GM06990 (cell line): Measurements from ENCODE around the gene LRCH1.

Experiments used
- DNase-seq: peaks from one replicate; pipeline ENCODE4 v3.0.0-alpha.2; 2011; ENCODE audit not compliant: insufficient read length; ENCODE audit errors: extremely low read depth
- H3K27me3 ChIP-seq: replicated peaks from 2 replicates; pipeline ENCODE4 v1.6.0; 2011; ENCODE audit warnings: low read length; ENCODE audit not compliant: control insufficient read depth, insufficient read depth
- H3K36me3 ChIP-seq: 2 replicates; pipeline ENCODE4 v1.5.1; 2011; ENCODE audit warnings: low read length; ENCODE audit not compliant: control insufficient read depth, insufficient read depth
- H3K4me3 ChIP-seq: replicated peaks from 2 replicates; pipeline ENCODE4 v1.5.1; 2011; ENCODE audit warnings: low read depth, mild to moderate bottlenecking, control low read depth, low read length
- CTCF ChIP-seq: IDR thresholded peaks from 2 replicates; pipeline ENCODE4 v1.5.1; 2011; ENCODE audit warnings: low read length, control low read depth, mild to moderate bottlenecking, inconsistent platforms; ENCODE audit not compliant: insufficient read depth, poor library complexity, severe bottlenecking

LRCH1 gene

GRCh38 chr13:46778095-46778494 is 225.1 kb downstream of the LRCH1 start:
- TF ChIP-seq CTCF, result no peak
- no peaks in the 10 kb centered on the region for H3K27me3 ChIP-seq
- no peak overlapping the region for H3K4me3 ChIP-seq
- DNase-seq, result no peak
- no peaks in the 10 kb centered on the region; the same call in 1 of the 2 replicates for H3K36me3 ChIP-seq

GRCh38 chr13:46778890-46779289 is 225.9 kb downstream of the LRCH1 start:
- H3K27me3 ChIP-seq, result no peaks in the 10 kb centered on the region
- H3K4me3 ChIP-seq, result no peak overlapping the region
- TF ChIP-seq CTCF, result no peak
- no peak for DNase-seq
- H3K36me3 ChIP-seq, result no peaks in the 10 kb centered on the region; the same call in 1 of the 2 replicates

- no peak for DNase-seq
- peaks cover 2% of the 10 kb centered on the region for H3K36me3 ChIP-seq
Observed at GRCh38 chr13:46782066-46782465, 229.1 kb downstream of the LRCH1 start.

GRCh38 chr13:46782691-46783090 is 229.7 kb downstream of the LRCH1 start:
- Histone ChIP-seq H3K4me3 (no peak overlapping the region), H3K27me3 (no peaks in the 10 kb centered on the region), H3K36me3 (peaks cover 2% of the 10 kb centered on the region)
- no peak for TF ChIP-seq CTCF
- DNase-seq, result no peak

More at GRCh38 chr13:46782066-46782465, 229.1 kb downstream of the LRCH1 start:
- no peaks in the 10 kb centered on the region for H3K27me3 ChIP-seq
- no peak overlapping the region for H3K4me3 ChIP-seq
- no peak for TF ChIP-seq CTCF

- no peaks in the 10 kb centered on the region for H3K27me3 ChIP-seq
- peaks cover 2% of the 10 kb centered on the region for H3K36me3 ChIP-seq
- no peak for TF ChIP-seq CTCF
- DNase-seq, result no peak
- H3K4me3 ChIP-seq, result no peak overlapping the region
Observed at GRCh38 chr13:46783504-46783903, 230.5 kb downstream of the LRCH1 start.

- H3K27me3 ChIP-seq, result no peaks in the 10 kb centered on the region
- DNase-seq, result no peak
- peaks cover 3% of the 10 kb centered on the region; the same call in 1 of the 2 replicates for H3K36me3 ChIP-seq
- TF ChIP-seq CTCF, result no peak
- no peak overlapping the region; the same call in 1 of the 2 replicates for H3K4me3 ChIP-seq
Observed at GRCh38 chr13:46795321-46795720, 242.4 kb downstream of the LRCH1 start.
